ENCODE measurements around the gene S100A12.

The S100A12 gene

DNA sequence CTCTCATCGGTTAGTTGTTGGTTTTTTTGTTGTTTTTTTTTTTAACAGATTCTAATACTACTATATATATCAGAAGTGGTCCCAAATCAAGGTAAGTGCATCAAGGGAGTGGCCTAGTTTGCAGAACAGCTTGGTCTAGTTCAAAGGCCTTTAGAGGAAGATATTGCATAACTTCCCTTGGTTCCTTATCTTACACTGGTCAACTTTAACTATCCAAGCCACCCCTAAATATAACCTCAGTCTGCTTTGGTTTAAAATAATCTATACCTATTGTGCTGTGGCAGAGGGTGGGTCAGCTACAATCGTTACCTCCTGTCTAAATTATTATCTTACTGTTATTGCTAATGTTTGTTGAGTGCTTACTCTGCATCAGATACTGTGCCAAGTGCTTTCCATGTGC lies 6.9 kb downstream of the S100A12 start:
- no peak for DNase-seq (ENCODE audit: low spot score)

DNA sequence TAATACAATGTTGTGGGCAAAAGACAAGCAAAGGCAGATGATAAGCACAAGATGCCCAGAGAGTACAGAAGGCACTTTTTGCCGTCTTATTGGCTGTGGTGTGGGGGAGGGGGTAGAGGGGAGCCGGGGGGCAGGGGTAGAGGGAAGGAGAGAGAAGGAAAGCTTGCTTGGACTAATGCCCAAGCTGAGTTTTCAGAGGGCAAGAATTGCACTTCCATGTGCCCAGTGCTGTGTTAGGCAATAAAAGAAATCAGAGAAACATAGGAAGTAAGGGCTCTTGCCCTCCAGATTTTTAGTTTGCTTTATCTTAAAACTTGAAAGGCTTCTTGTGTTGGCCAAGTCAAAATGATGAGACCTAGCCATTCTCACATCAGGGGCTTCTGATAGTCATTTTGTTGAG lies 8.3 kb downstream of the S100A12 start:
- DNase-seq (ENCODE audit: low spot score): no peak

DNA sequence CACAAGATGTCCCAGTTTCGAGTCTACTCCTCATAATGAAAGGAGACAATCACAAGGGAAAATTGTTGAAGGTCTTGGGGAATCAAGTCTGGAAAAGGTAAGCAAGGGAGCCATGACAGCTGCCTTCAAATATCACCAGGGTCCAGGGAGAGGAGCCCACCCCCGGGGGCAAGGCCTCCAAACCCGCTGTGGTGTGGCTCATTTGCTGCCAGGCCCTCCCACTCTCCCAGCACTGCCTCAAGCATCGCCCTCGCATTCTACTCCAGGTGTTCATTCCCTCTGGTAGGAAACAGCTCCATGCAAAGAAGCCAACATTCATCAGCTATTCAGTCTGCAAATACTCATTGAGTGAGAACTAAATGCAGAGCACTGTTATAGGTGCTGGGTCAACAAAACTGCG lies 9.2 kb downstream of the S100A12 start:
- no peak for DNase-seq (ENCODE audit: low spot score)

DNA sequence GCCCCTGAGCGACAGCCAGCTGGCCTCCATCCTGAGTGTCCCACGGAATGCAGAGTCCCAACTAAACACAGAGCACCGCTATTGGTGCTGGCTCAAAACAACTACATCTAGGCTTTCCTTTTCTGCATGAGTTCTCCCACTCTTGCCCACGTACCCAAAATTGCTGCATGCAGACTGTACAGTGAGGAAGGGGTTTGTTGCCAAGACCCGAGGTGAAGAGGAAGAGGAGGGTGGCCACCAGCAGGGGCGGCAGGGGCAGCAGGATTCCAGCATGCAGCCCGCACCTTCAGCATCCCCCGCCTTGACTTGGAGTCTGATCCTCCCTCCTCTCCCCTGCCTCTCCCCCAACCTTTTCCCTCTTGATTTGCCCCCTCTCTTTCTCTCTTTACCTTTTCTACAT lies 9.7 kb downstream of the S100A12 start:
- no peak for DNase-seq (ENCODE audit: low spot score)

DNA sequence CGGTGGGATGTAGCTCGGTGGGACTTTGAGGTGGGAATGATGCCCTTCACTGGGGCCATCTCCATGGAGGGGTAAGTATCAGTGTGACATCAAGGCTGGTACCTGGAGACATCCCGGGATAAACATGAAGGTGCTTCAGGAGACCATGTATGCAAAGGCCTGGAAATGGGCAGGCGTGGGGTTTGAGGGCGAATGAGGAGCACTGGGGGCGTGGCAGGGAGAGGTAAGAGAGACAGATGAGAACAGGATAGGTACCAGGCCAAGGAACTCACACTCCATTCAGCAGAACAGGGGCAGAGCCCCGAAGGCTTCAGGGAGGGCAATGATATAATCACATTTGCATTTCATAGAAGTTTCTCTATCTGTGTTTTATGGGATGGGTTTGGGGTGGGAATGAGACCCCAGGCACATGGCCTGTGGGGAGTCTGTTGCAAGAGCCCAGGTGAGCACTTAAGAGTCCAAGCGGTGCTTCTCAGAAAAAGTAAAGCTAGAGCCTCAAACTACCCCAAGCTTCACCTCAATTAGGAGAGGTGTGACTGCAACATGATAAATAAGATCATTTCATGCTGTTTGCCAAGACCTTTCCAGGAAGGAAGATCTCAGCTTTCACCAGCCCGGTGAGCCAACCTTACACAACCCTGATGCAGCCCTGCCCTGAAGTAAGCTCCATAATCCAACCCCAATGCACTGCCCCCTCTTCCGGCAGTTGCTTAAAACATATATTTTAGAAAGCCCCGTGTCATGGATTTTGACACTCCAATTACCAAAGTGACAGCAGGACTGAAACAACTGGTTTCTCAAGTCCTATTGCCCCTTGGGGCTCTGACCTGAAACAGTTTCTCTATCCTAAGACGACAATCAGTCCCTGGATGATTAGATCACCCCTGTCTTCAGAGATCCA lies 10.4 kb downstream of the S100A12 start:
- DNase-seq (ENCODE audit: low spot score): no peak

DNA sequence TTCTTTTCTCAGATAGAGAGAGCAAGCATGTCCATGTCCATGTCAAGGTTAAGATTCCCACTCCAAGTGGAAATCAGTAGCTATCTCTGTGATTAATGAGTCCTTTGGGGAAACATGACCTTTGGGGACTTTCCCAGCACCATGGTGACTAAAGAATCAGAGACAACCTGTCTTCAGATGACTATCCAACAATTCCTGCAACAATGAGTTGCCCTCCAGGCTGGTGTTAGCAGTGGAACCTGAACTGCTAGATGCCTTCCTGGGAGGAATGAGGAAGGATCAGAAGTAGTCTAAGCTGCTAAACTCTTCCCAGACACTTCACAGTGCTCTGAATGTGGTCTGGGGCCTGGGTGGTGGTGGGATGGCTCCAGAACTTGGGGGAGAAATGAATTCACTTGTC lies 11.3 kb downstream of the S100A12 start:
- no peak for DNase-seq (ENCODE audit: low spot score)

DNA sequence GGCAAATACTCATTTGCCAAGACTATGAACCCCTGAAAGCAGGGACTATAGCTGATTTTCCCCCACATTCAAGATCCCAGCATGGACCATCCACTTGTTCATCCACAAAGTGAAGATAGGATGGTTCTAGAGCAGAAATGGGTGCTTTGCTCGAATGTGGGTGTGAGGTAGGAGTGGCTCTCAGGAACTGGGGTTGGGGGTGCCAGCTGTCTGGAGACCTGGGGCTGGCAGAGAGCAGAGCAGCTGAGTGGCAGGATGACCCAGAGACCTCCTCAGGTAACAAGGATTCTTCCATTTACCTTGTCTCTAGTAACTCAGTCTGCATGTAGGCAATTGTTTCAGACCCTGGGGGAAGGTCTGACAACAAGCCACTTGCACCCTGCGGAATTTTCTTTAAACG lies 11.8 kb downstream of the S100A12 start:
- no peak for DNase-seq (ENCODE audit: low spot score)

DNA sequence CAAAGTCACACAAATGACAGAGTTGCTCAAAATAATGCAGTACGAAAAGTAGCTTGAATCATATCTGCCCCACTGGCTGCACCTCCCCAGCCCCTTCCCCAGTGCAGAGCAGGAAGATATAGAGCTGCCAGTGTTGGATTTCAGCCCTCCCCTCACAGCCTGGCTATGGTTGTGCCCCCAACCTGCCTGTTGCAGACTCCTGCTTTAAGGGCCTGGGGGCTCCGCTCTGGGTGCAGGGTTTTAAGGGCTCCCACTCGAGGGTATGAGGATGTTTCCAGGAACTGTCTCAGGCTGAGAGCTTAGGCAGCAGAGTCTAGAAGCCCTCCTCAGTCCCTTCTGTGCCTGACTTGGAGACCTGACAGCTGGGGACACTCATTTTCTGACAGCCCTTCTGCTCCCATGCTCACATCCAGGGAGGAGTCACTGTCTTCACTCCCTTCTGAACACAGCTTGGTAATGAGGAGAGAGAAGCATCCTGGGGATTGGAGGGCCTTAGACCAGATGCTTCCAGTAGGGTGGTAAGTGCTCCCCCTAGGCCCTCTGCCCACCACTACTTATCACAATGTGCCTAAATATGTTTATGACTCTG lies 13.1 kb downstream of the S100A12 start:
- no peak for DNase-seq (ENCODE audit: low spot score)

GRCh38 chr1:153361480-153362109 lies 13.8 kb downstream of the S100A12 start:
- no peak for DNase-seq (ENCODE audit: low spot score)

GRCh38 chr1:153360592-153361479 lies 14.6 kb downstream of the S100A12 start:
- no peak for DNase-seq (ENCODE audit: low spot score)

GRCh38 chr1:153360190-153360589 lies 15.2 kb downstream of the S100A12 start:
- no peak for DNase-seq (ENCODE audit: low spot score)

DNA sequence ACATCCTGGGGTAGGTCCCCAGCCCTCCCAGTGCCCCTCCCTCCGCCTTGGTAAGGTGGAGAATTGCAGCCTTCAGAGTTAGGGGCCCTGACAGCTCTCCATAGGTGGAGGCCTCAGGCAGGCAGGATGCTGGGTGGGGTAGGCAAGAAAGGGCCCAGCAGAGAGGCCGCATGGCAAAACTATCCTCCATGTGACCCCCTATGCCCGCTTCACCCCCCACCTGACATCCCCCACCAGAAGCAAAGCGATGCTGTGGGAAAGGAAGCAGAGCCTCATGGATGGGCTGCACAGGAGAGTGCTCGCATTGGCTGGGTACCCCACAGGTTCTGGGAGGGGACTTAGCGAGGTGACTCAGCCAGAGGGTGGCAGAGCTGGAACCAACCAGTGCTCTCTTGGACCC lies 16.2 kb downstream of the S100A12 start:
- DNase-seq (ENCODE audit: low spot score): no peak

GRCh38 chr1:153358691-153358975 lies 16.8 kb downstream of the S100A12 start:
- no peak for DNase-seq (ENCODE audit: low spot score)

- DNase-seq (ENCODE audit: low spot score): no peak
Measured at GRCh38 chr1:153357853-153358690, 17.3 kb downstream of the S100A12 start, which contains the start of gene S100A9. Gene S100A9 (plus strand): TSS chr1:153357854. CDS start chr1:153358284, 430 bp downstream.

DNA sequence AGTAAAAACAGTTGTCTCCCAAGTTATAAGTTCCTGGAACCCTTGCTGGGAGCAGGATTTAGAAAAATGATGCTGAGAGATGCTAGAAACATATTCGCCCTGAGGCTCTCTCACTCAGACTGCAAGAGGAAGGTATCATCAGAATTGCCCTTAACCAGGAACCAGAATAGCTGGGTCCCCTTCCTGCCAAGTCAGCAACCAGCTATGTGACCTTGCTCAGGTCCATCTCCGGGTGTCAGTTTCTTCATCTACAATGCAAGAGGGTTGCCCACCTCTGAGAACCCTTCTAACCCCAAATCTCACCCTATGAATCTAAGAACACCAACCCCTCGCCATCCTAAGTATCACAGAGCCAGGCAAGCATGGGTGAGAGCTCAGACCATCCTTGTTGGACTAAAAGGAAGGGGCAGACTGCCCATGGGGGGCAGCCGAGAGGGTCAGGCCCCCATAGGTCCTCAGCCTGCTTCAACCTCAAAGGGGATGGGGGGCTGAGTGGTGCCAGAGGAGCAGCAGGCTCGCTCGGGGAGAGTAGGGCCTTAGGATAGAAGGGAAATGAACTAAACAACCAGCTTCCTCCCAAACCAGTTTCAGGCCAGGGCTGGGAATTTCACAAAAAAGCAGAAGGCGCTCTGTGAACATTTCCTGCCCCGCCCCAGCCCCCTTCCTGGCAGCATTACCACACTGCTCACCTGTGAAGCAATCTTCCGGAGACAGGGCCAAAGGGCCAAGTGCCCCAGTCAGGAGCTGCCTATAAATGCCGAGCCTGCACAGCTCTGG lies 18.2 kb downstream of the S100A12 start:
- DNase-seq (ENCODE audit: low spot score): no peak

DNA sequence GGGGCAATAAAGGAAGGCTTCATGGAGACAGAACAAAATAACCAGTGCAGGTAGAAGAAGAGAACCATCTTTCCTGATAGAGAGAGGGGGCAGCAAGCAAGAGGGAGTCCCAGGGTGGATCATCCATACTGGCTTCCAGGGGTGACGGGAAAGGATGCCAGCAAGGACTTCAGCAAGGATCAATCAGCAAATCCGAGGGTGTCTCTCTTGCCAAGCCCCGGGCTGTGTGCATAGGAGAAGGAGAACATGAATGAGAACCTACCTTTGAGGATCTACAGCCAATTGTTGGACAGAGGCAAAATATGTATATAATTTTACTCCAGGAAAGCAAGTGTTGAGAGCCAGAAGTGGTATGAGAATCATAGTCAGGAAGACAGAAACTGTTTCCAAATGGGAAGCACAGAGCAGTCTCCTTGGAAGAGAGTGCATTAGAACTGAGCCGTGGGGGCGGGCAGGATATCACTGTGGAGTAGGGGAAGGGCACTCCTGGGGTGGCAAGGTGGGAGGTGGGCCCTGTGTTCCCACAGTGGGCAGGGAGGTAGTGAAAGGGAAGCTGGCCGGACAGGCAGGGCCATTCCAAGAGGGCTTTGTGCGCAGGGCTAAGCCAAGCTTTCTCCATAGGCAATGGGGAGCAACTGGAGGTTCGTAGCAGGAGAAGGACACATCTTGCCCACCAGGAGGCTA lies 18.9 kb downstream of the S100A12 start:
- DNase-seq (ENCODE audit: low spot score): no peak

DNA sequence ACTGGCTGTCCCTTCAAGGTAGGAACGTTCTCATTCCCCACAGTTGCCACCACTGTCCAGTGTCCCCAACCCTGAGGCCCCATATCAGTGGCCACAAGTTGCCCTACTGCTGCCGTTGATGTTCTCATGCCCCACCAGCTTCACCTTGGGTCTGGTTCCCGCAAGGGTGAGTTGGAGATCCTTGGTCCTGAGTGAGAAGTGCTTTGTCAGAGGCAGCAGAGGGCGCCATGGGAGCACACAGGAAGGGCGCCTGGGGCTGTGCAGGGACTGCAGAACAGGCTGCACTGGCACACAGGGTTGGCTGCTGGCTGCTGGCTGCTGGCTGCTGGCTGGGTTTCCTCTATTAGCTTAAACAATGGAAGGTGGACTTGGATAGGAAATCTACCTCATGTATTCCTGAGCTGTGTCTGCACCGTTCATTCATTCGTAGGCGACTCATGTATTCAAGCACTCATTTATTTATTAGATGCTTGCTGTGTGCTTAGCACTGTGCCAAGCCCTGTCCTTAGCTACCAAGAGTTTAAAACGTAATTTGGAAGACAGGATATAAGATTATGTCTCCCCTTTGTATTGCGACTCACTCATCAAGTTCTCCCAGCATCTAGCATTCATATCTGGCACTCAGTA lies 19.9 kb downstream of the S100A12 start:
- DNase-seq (ENCODE audit: low spot score): peak; percentile 67

DNA sequence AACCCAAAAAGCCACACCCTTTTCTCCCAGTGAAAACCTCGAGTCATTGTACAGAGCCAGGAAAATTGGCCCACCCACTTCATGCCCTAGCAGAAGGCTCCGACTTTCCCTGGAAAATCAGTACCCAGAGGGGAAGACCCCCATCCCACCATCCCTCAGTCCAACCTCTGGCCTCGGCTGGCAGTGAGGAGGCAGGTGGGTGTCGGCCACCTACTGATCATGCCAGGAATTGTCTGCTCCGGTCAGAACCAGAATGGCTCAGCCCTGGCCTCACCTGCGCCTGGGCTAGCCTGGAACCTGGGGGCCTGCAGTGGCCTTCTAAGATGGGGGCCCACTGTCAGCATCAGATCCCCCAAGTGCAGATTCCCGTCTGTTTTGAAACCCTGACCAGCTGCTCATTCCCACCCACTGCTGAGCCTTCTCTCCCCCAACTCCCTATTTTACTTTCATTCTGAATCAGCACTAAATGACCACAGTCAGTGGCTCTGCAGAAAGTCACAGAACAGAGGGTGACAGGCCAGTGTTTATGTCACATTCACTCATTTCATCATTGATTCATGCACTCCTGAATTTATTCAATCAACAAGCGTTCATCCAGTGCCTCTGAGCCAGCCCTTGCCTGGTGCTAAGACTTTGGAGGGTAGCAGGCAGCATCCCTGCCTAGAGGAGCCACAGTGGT lies 20.8 kb downstream of the S100A12 start:
- DNase-seq (ENCODE audit: low spot score): no peak

All from RKO (cell line).